ENCODE data around the gene PCDH9. TPM values are rescaled to one million over a fixed set of nuclear protein-coding genes. Genes with fewer than 3 reads are reported as not detected.

Gene PCDH9
- total RNA-seq, 1 experiment from 2014 or later, result 0.11 TPM

GRCh38 chr13:66875264-66875663, 354.9 kb downstream of the PCDH9 start:
- intact Hi-C loops (cut with micrococcal nuclease; ENCODE audit: unreplicated experiment), result no loop called here

GRCh38 chr13:66864627-66865026, 365.5 kb downstream of the PCDH9 start:
- Histone ChIP-seq H3K4me1 (no peaks in the 10 kb centered on the region), H3K36me3 (ENCODE audit: control insufficient read depth, insufficient read depth, low read length) (no peaks in the 10 kb centered on the region), H3K4me3 (ENCODE audit: low read depth, low read length) (no peak overlapping the region), H3K27me3 (replicated peaks; ENCODE audit: control insufficient read depth, insufficient read depth, low read length) (no peaks in the 10 kb centered on the region; the same call in 1 of the 2 replicates), H3K9me3 (no peaks in the 10 kb centered on the region)
- no peaks in the 10 kb centered on the region for H3K9me3 Mint-ChIP-seq (ENCODE audit: unreplicated experiment)
- intact Hi-C loops (cut with micrococcal nuclease; ENCODE audit: unreplicated experiment), result no loop called here
- H3K4me3 Mint-ChIP-seq (ENCODE audit: unreplicated experiment), result no peak overlapping the region
- H3K27ac Mint-ChIP-seq (ENCODE audit: unreplicated experiment), result no peak overlapping the region
- ChIA-PET POLR2A (no interaction called here), CTCF (no interaction called here)
- H3K4me1 Mint-ChIP-seq (ENCODE audit: low read depth, unreplicated experiment), result no peaks in the 10 kb centered on the region
- H3K27me3 Mint-ChIP-seq (ENCODE audit: insufficient read depth, unreplicated experiment), result peaks cover 7% of the 10 kb centered on the region
- no peak for TF ChIP-seq CTCF (IDR thresholded peaks at IDR 0.05; ENCODE audit: insufficient read depth in 1 of 2, low read depth in 1 of 2, low read length in 1 of 2, severe bottlenecking in 1 of 2, unreplicated experiment in 1 of 2)
- BruUV-seq (replicated peaks), result no TSS peak
- no peaks in the 10 kb centered on the region for H3K36me3 Mint-ChIP-seq (ENCODE audit: insufficient read depth, unreplicated experiment)
- no peak for DNase-seq

More at GRCh38 chr13:66875264-66875663, 354.9 kb downstream of the PCDH9 start:
- CTCF ChIA-PET, result no interaction called here
- no TSS peak for BruUV-seq (replicated peaks)
- DNase-seq, result no peak
- H3K4me1 ChIP-seq, result no peaks in the 10 kb centered on the region
- Mint-ChIP-seq H3K4me3 (ENCODE audit: unreplicated experiment) (no peak overlapping the region), H3K9me3 (ENCODE audit: unreplicated experiment) (no peaks in the 10 kb centered on the region), H3K36me3 (ENCODE audit: insufficient read depth, unreplicated experiment) (no peaks in the 10 kb centered on the region), H3K27me3 (ENCODE audit: insufficient read depth, unreplicated experiment) (peaks cover 4% of the 10 kb centered on the region), H3K4me1 (ENCODE audit: low read depth, unreplicated experiment) (no peaks in the 10 kb centered on the region), H3K27ac (ENCODE audit: unreplicated experiment) (no peak overlapping the region)
- POLR2A ChIA-PET, result no interaction called here
- H3K36me3 ChIP-seq (ENCODE audit: control insufficient read depth, insufficient read depth, low read length), result no peaks in the 10 kb centered on the region
- TF ChIP-seq CTCF (IDR thresholded peaks at IDR 0.05; ENCODE audit: insufficient read depth in 1 of 2, low read depth in 1 of 2, low read length in 1 of 2, severe bottlenecking in 1 of 2, unreplicated experiment in 1 of 2), result no peak
- H3K4me3 ChIP-seq (ENCODE audit: low read depth, low read length), result no peak overlapping the region
- H3K9me3 ChIP-seq, result no peaks in the 10 kb centered on the region
- H3K27me3 ChIP-seq (replicated peaks; ENCODE audit: control insufficient read depth, insufficient read depth, low read length), result no peaks in the 10 kb centered on the region

- Histone ChIP-seq H3K4me1 (no peaks in the 10 kb centered on the region), H3K9me3 (no peaks in the 10 kb centered on the region), H3K4me3 (ENCODE audit: low read depth, low read length) (no peak overlapping the region), H3K36me3 (ENCODE audit: control insufficient read depth, insufficient read depth, low read length) (no peaks in the 10 kb centered on the region), H3K27me3 (replicated peaks; ENCODE audit: control insufficient read depth, insufficient read depth, low read length) (no peaks in the 10 kb centered on the region; the same call in 1 of the 2 replicates)
- no peak for TF ChIP-seq CTCF (IDR thresholded peaks at IDR 0.05; ENCODE audit: insufficient read depth in 1 of 2, low read depth in 1 of 2, low read length in 1 of 2, severe bottlenecking in 1 of 2, unreplicated experiment in 1 of 2)
- Mint-ChIP-seq H3K36me3 (ENCODE audit: insufficient read depth, unreplicated experiment) (no peaks in the 10 kb centered on the region), H3K9me3 (ENCODE audit: unreplicated experiment) (no peaks in the 10 kb centered on the region), H3K27me3 (ENCODE audit: insufficient read depth, unreplicated experiment) (peaks cover 14% of the 10 kb centered on the region), H3K4me3 (ENCODE audit: unreplicated experiment) (no peak overlapping the region), H3K4me1 (ENCODE audit: low read depth, unreplicated experiment) (no peaks in the 10 kb centered on the region), H3K27ac (ENCODE audit: unreplicated experiment) (no peak overlapping the region)
- BruUV-seq (replicated peaks), result no TSS peak
- POLR2A ChIA-PET, result no interaction called here
- DNase-seq, result no peak
- CTCF ChIA-PET, result no interaction called here
- intact Hi-C loops (cut with micrococcal nuclease; ENCODE audit: unreplicated experiment), result no loop called here
These were observed 369.2 kb downstream of the PCDH9 start for GRCh38 chr13:66860878-66861417.

Measured in Caco-2 (cell line).